HG02943 (cell line): Measurements from ENCODE around the gene ZNF407.
"Not testable (repeated sequence)": the region's sequence is repeated elsewhere in the genome, so short reads cannot be mapped to it uniquely, and the experiment has no call there.

Experiments
- ATAC-seq: cut with Tn5 transposase; IDR thresholded peaks from one replicate; pipeline ENCODE4 v1.9.1; 2021; ENCODE audit warnings: mild to moderate bottlenecking, low read depth, moderate library complexity; ENCODE audit not compliant: unreplicated experiment

ZNF407 gene

GRCh38 chr18:75073654-75074053, 476.0 kb downstream of the ZNF407 start:
- no peak for ATAC-seq

GRCh38 chr18:75074196-75075015, 476.7 kb downstream of the ZNF407 start:
- no peak for ATAC-seq

- no peak for ATAC-seq
These were observed 477.3 kb downstream of the ZNF407 start for GRCh38 chr18:75075016-75075305.

GRCh38 chr18:75075429-75075841, 477.8 kb downstream of the ZNF407 start:
- no peak for ATAC-seq

GRCh38 chr18:75076286-75076685, 478.6 kb downstream of the ZNF407 start:
- ATAC-seq, result no peak

GRCh38 chr18:75081486-75081885, 483.8 kb downstream of the ZNF407 start:
- no peak for ATAC-seq

- ATAC-seq, result no peak
These were observed 485.5 kb downstream of the ZNF407 start for GRCh38 chr18:75083131-75083530.

GRCh38 chr18:75083761-75084160, 486.1 kb downstream of the ZNF407 start:
- no peak for ATAC-seq

- not testable (repeated sequence) for ATAC-seq
These were observed 488.0 kb downstream of the ZNF407 start for GRCh38 chr18:75085676-75086075.

GRCh38 chr18:75086494-75087034, 488.9 kb downstream of the ZNF407 start:
- no peak for ATAC-seq

GRCh38 chr18:75087119-75088020, 489.7 kb downstream of the ZNF407 start:
- no peak for ATAC-seq

- no peak for ATAC-seq
These were observed 490.4 kb downstream of the ZNF407 start for GRCh38 chr18:75088021-75088506.

- ATAC-seq, result no peak
These were observed 491.0 kb downstream of the ZNF407 start for GRCh38 chr18:75088622-75089211.

GRCh38 chr18:75089748-75090327, 492.2 kb downstream of the ZNF407 start:
- no peak for ATAC-seq

GRCh38 chr18:75090336-75090735, 492.7 kb downstream of the ZNF407 start:
- no peak for ATAC-seq

GRCh38 chr18:75097491-75098225, 500.0 kb downstream of the ZNF407 start:
- no peak for ATAC-seq

- ATAC-seq, result no peak
These were observed 503.4 kb downstream of the ZNF407 start for GRCh38 chr18:75100832-75101630.

GRCh38 chr18:75101916-75102315, 504.2 kb downstream of the ZNF407 start:
- no peak for ATAC-seq

GRCh38 chr18:75104029-75104428, 506.4 kb downstream of the ZNF407 start:
- not testable (repeated sequence) for ATAC-seq
